HCT116 (cell line): ENCODE measurements around the gene UPP2. TPM values are rescaled to one million over a fixed set of nuclear protein-coding genes. Genes with fewer than 3 reads are reported as not detected.

Source experiments
- ATAC-seq: fragments of 200-7000 bp; cut with Tn5 transposase; 2 replicates; pipeline ENCODE4 v1.9.1; 2020; ENCODE audit warnings: mild to moderate bottlenecking, moderate library complexity
- BruUV-seq: library from RNA; stranded (reverse); fragments of 400-500 nt; replicated peaks from 2 replicates; lab custom pipeline; 2021; lab: Mats Ljungman, UMichigan
- CTCF ChIA-PET: fragments of 300-600 bp; sonication (Branson Sonifier 250); formaldehyde crosslinking; loops from one replicate; lab custom pipeline; 2021; ENCODE audit warnings: antibody characterized with exemption; lab: Charles Lee
- POLR2A ChIA-PET: fragments of 300-600, 350-600 bp; sonication (Branson Sonifier 250); formaldehyde crosslinking; loops from one replicate; lab custom pipeline; 2021; ENCODE audit warnings: antibody characterized with exemption; lab: Charles Lee
- RAD21 ChIA-PET, 2 experiments: fragments of 300-600 bp; sonication (Branson Sonifier 250); formaldehyde crosslinking; loops; one replicate each; lab custom pipeline; 2023; ENCODE audit warnings: low total read pairs in 2 of 2; ENCODE audit not compliant: uncharacterized antibody in 2 of 2, unreplicated experiment in 2 of 2, low non-redundant PET in 1 of 2; lab: Charles Lee
- DNase-seq: peaks from one replicate; pipeline ENCODE4 v3.0.0-alpha.2; 2010; ENCODE audit warnings: low read depth, low spot score
- H2AFZ ChIP-seq: fragments of 200-600 bp; shearing (Covaris generic), sonication (generic); 2 replicates; pipeline ENCODE4 v1.6.1; 2017; ENCODE audit warnings: low read depth, mixed run types, mixed read lengths, antibody characterized with exemption, low read length; ENCODE audit not compliant: poor library complexity, severe bottlenecking
- H3K27ac ChIP-seq: 2 replicates; pipeline ENCODE4 v1.5.1; 2012; ENCODE audit warnings: low read depth, low read length
- H3K27me3 ChIP-seq: fragments of 200-600 bp; sonication (generic); 2 replicates; pipeline ENCODE4 v1.6.1; 2016; ENCODE audit warnings: mixed run types, low read length, mixed read lengths; ENCODE audit not compliant: insufficient read depth
- H3K36me3 ChIP-seq, 2 experiments: fragments of 200-500 bp in 1 of 2; fragments of 200-600 bp in 1 of 2; sonication (Bioruptor generic) in 1 of 2; sonication (generic) in 1 of 2; 2 replicates each; pipeline versions ENCODE4 v1.5.1 to v1.6.1; 2014 to 2016; ENCODE audit warnings: low read length in 2 of 2, inconsistent platforms in 1 of 2, mixed read lengths in 1 of 2, mixed run types in 1 of 2; ENCODE audit not compliant: insufficient read depth in 2 of 2, control insufficient read depth in 1 of 2
- H3K4me1 ChIP-seq, 2 experiments: fragments of 200-600 bp in 1 of 2; sonication (generic) in 1 of 2; 2 replicates each; pipeline versions ENCODE4 v1.5.1 to v1.6.1; 2012 to 2017; ENCODE audit warnings: low read length in 2 of 2, inconsistent platforms in 1 of 2, mild to moderate bottlenecking in 1 of 2, mixed read lengths in 1 of 2, mixed run types in 1 of 2, moderate library complexity in 1 of 2; ENCODE audit not compliant: insufficient read depth in 2 of 2, control insufficient read depth in 1 of 2
- H3K4me2 ChIP-seq: fragments of 200-600 bp; sonication (generic); 2 replicates; pipeline ENCODE4 v1.6.1; 2017; ENCODE audit warnings: mixed run types, low read length, mixed read lengths
- H3K4me3 ChIP-seq, 2 experiments: fragments of 200-600 bp in 1 of 2; sonication (generic) in 1 of 2; replicated peaks in 1 of 2; 2 replicates each; pipeline ENCODE4 v1.5.1; 2011 to 2016; ENCODE audit warnings: low read length in 2 of 2, control low read depth in 1 of 2, low read depth in 1 of 2, mild to moderate bottlenecking in 1 of 2, mixed read lengths in 1 of 2, mixed run types in 1 of 2
- H3K79me2 ChIP-seq: fragments of 200-600 bp; sonication (generic); 2 replicates; pipeline ENCODE4 v1.6.1; 2017; ENCODE audit warnings: mild to moderate bottlenecking, mixed run types, low read length, moderate library complexity, mixed read lengths; ENCODE audit not compliant: insufficient read depth
- H3K9ac ChIP-seq: fragments of 200-600 bp; sonication (generic); 2 replicates; pipeline ENCODE4 v1.6.1; 2016; ENCODE audit warnings: low read length, mixed read lengths
- H3K9me2 ChIP-seq: fragments of 200-600 bp; sonication (generic), shearing (Covaris generic); 2 replicates; pipeline ENCODE4 v1.6.1; 2017; ENCODE audit warnings: mixed run types, mild to moderate bottlenecking, moderate library complexity; ENCODE audit not compliant: insufficient read depth
- H3K9me3 ChIP-seq, 2 experiments: fragments of 200-500 bp in 1 of 2; fragments of 200-600 bp in 1 of 2; sonication (Bioruptor generic) in 1 of 2; sonication (generic) in 1 of 2; 2 replicates each; pipeline ENCODE4 v1.6.1; 2014 to 2017; ENCODE audit warnings: low read length in 2 of 2, mixed read lengths in 2 of 2, inconsistent platforms in 1 of 2, low read depth in 1 of 2, mild to moderate bottlenecking in 1 of 2, mixed run types in 1 of 2, moderate library complexity in 1 of 2; ENCODE audit not compliant: control insufficient read depth in 1 of 2, insufficient read depth in 1 of 2
- H4K20me1 ChIP-seq: fragments of 200-600 bp; sonication (generic), shearing (Covaris generic); 2 replicates; pipeline ENCODE4 v1.6.1; 2017; ENCODE audit warnings: mixed run types, mild to moderate bottlenecking, moderate library complexity; ENCODE audit not compliant: insufficient read depth
- CBX3 ChIP-seq: IDR thresholded peaks from 2 replicates; pipeline ENCODE4 v1.6.1; 2012; ENCODE audit warnings: low read depth
- ELF1 ChIP-seq: IDR thresholded peaks from 2 replicates; pipeline ENCODE4 v1.6.1; 2012; ENCODE audit warnings: low read depth, borderline replicate concordance
- FOSL1 ChIP-seq: IDR thresholded peaks from 2 replicates; pipeline ENCODE4 v1.6.1; 2012; ENCODE audit warnings: low read depth
- JUND ChIP-seq: IDR thresholded peaks from 2 replicates; pipeline ENCODE4 v1.6.1; 2012
- RAD21 ChIP-seq: IDR thresholded peaks from 2 replicates; pipeline ENCODE4 v1.6.1; 2012; ENCODE audit warnings: low read depth, mild to moderate bottlenecking
- SP1 ChIP-seq: IDR thresholded peaks from 2 replicates; pipeline ENCODE4 v1.6.1; 2012; ENCODE audit warnings: low read depth
- SRF ChIP-seq: IDR thresholded peaks from 2 replicates; pipeline ENCODE4 v1.6.1; 2012; ENCODE audit warnings: low read depth
- YY1 ChIP-seq: IDR thresholded peaks from 2 replicates; pipeline ENCODE4 v1.6.1; 2011; ENCODE audit warnings: low read length, low read depth, moderate library complexity, mild to moderate bottlenecking; ENCODE audit not compliant: insufficient replicate concordance; ENCODE audit errors: extremely low read depth
- ZFX ChIP-seq: fragments of 450-650 bp; IDR thresholded peaks from 2 replicates; pipeline ENCODE4 v1.6.1; 2017
- intact Hi-C: fragments of 100-400 bp; cut with micrococcal nuclease; formaldehyde crosslinking; loops from 2 replicates; pipeline ENCODE4 v1.10.0; 2022
- total RNA-seq: library from RNA; stranded (reverse); gene quantifications from one replicate; pipeline ENCODE4 v1.2.1, GENCODE V29; 2021; ENCODE audit not compliant: unreplicated experiment
- TF ChIP-seq, protein P1 (sequence below): IDR thresholded peaks from 2 replicates; pipeline ENCODE4 v1.6.1; 2011; ENCODE audit warnings: mild to moderate bottlenecking, low read length, moderate library complexity; ENCODE audit not compliant: insufficient replicate concordance; ENCODE audit errors: extremely low read depth
- TF ChIP-seq, protein P2 (sequence below): IDR thresholded peaks from 2 replicates; pipeline ENCODE4 v1.6.1; 2012

The UPP2 gene
- total RNA-seq, 1 experiment from 2014 or later: not detected

DNA sequence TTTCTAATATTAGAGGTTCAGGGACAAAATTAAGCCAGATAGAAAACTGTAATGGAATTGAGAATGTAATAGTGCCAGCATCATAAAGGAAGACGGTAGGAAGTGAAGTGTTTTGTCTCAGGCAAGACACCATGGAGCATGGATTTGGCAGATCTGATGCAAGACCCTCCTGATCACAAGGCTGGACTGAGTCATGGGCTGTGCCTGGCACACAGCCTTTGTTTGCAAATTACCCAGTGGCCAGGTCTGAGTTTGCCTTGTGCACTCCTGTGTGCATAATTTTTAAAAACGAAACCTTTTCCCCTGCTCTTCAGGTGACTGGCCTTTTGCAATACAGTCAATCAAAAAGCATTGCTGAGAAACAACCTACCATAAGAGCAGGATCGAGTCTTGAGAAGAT lies 2.0 kb upstream of the UPP2 start:
- Histone ChIP-seq H3K27me3 (no peaks in the 10 kb centered on the region), H3K9ac (no peak overlapping the region), H3K9me3 (no peaks in the 10 kb centered on the region), H3K9me2 (no peaks in the 10 kb centered on the region), H3K36me3 (no peaks in the 10 kb centered on the region), H2AFZ (no peak overlapping the region), H4K20me1 (no peaks in the 10 kb centered on the region), H3K79me2 (no peaks in the 10 kb centered on the region), H3K4me2 (no peak overlapping the region), H3K27ac (no peak overlapping the region), H3K4me1 (no peaks in the 10 kb centered on the region), H3K4me3 (no peak overlapping the region)
- ChIA-PET RAD21 (no interaction called here), POLR2A (no interaction called here), CTCF (no interaction called here)
- TF ChIP-seq, protein P1, sequence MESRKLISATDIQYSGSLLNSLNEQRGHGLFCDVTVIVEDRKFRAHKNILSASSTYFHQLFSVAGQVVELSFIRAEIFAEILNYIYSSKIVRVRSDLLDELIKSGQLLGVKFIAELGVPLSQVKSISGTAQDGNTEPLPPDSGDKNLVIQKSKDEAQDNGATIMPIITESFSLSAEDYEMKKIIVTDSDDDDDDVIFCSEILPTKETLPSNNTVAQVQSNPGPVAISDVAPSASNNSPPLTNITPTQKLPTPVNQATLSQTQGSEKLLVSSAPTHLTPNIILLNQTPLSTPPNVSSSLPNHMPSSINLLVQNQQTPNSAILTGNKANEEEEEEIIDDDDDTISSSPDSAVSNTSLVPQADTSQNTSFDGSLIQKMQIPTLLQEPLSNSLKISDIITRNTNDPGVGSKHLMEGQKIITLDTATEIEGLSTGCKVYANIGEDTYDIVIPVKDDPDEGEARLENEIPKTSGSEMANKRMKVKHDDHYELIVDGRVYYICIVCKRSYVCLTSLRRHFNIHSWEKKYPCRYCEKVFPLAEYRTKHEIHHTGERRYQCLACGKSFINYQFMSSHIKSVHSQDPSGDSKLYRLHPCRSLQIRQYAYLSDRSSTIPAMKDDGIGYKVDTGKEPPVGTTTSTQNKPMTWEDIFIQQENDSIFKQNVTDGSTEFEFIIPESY: no peak
- no peak for TF ChIP-seq ZFX
- no peak for TF ChIP-seq SRF
- TF ChIP-seq, protein P2, sequence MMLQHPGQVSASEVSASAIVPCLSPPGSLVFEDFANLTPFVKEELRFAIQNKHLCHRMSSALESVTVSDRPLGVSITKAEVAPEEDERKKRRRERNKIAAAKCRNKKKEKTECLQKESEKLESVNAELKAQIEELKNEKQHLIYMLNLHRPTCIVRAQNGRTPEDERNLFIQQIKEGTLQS: no peak
- no peak for TF ChIP-seq ELF1
- DNase-seq: no peak
- intact Hi-C loops: no loop called here
- BruUV-seq: no TSS peak
- ATAC-seq: no peak

DNA sequence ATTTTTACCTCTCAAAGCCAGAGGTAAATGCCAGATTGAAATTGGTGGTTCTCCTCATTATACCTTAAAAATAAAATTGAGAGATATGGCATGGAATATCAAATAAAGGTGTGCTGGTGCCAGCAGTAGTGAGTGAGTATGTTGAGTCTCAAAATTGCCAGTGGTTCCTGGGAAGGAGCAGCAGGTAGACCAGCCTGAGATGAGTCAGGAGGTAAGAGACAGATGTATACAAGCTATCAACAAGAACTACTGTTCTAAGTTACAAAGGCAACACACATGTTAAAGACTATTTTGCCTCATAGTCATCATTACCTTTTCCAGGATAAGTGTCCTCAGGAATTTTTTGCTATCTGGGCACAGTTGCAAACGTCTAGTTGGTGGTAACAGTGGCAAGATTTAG lies 1.3 kb upstream of the UPP2 start:
- ChIA-PET RAD21 (no interaction called here), POLR2A (no interaction called here), CTCF (no interaction called here)
- Histone ChIP-seq H3K27ac (no peak overlapping the region), H3K9me3 (no peaks in the 10 kb centered on the region), H3K9ac (no peak overlapping the region), H3K36me3 (no peaks in the 10 kb centered on the region), H3K4me2 (no peak overlapping the region), H3K9me2 (no peaks in the 10 kb centered on the region), H3K79me2 (no peaks in the 10 kb centered on the region), H3K4me1 (no peaks in the 10 kb centered on the region), H3K4me3 (no peak overlapping the region), H4K20me1 (no peaks in the 10 kb centered on the region), H2AFZ (no peak overlapping the region), H3K27me3 (no peaks in the 10 kb centered on the region)
- intact Hi-C loops: no loop called here
- TF ChIP-seq RAD21 (no peak), ZFX (no peak), CBX3 (no peak), YY1 (no peak), JUND (no peak), FOSL1 (no peak), SP1 (no peak)
- no TSS peak for BruUV-seq
- no peak for DNase-seq
- ATAC-seq: no peak
